ENCODE data around the gene TYR. TPM values are rescaled to one million over a fixed set of nuclear protein-coding genes. Genes with fewer than 3 reads are reported as not detected.
"Not testable (repeated sequence)": the region's sequence is repeated elsewhere in the genome, so short reads cannot be mapped to it uniquely, and the experiment has no call there.

TYR gene
- total RNA-seq, 1 donor from 2014 or later, result not detected

DNA sequence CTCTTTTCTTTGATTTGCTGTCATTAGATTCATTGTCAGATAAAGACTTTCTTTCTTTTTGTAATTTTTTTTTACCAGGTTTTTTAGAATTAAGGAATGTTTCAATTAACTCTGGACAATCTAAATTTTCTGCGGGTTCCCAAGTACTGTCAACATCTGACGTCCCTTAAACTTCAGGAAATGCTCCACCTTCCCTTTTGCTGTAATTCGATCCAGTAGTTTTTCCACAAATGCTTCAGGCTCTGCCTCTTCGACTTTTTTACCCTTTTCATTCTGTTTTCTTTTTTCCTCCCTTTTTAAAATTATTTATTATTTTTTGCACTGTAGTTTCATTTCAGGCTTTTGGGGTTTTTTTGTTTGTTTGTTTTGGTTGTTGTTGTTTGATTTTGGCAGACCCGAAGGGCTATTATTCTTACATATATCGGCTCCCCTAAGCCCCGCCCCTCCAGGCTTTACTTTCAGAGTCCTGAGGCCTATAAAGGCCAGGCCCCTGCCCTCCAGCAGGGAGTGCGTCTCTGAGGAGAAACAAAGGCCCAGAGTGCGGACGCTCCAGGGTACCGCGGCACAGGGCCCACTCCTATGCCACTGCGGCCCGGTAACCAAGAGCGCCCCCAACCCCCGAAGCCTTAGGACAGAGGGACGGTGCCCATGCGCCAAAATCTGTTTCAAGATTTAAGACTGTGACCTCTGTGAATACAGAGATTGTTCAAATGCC is 116.4 kb downstream of the TYR start:
- ATAC-seq (ENCODE audit: low read depth), result no peak
- H3K9me3 Mint-ChIP-seq, result peaks cover 1% of the 10 kb centered on the region
- no peaks in the 10 kb centered on the region for H3K27me3 Mint-ChIP-seq
- intact Hi-C loops (cut with micrococcal nuclease), result no loop called here
- TF ChIP-seq, protein P1, sequence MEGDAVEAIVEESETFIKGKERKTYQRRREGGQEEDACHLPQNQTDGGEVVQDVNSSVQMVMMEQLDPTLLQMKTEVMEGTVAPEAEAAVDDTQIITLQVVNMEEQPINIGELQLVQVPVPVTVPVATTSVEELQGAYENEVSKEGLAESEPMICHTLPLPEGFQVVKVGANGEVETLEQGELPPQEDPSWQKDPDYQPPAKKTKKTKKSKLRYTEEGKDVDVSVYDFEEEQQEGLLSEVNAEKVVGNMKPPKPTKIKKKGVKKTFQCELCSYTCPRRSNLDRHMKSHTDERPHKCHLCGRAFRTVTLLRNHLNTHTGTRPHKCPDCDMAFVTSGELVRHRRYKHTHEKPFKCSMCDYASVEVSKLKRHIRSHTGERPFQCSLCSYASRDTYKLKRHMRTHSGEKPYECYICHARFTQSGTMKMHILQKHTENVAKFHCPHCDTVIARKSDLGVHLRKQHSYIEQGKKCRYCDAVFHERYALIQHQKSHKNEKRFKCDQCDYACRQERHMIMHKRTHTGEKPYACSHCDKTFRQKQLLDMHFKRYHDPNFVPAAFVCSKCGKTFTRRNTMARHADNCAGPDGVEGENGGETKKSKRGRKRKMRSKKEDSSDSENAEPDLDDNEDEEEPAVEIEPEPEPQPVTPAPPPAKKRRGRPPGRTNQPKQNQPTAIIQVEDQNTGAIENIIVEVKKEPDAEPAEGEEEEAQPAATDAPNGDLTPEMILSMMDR (IDR thresholded peaks at IDR 0.05), result no peak
- no peak overlapping the region for H3K4me3 Mint-ChIP-seq
- ChIA-PET POLR2A (no interaction called here), CTCF (no interaction called here)
- no peaks in the 10 kb centered on the region for H3K4me1 Mint-ChIP-seq
- no peak for DNase-seq
- no peak overlapping the region for H3K27ac Mint-ChIP-seq
- no peaks in the 10 kb centered on the region for H3K36me3 Mint-ChIP-seq (ENCODE audit: low read depth)

DNA sequence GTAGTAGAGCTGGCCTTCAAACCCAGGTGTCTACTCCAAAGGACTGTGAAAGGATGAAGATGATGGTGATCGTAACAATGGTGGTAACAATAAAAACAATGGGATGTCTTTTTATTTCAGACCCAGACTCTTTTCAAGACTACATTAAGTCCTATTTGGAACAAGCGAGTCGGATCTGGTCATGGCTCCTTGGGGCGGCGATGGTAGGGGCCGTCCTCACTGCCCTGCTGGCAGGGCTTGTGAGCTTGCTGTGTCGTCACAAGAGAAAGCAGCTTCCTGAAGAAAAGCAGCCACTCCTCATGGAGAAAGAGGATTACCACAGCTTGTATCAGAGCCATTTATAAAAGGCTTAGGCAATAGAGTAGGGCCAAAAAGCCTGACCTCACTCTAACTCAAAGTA is 117.3 kb downstream of the TYR start:
- H3K27ac Mint-ChIP-seq; POLR2A ChIA-PET; DNase-seq; H3K36me3 Mint-ChIP-seq (ENCODE audit: low read depth); H3K9me3 Mint-ChIP-seq; H3K27me3 Mint-ChIP-seq; H3K4me1 Mint-ChIP-seq; ATAC-seq (ENCODE audit: low read depth); intact Hi-C loops (cut with micrococcal nuclease); CTCF ChIA-PET; H3K4me3 Mint-ChIP-seq: not testable (repeated sequence)

- POLR2A ChIA-PET; H3K4me3 Mint-ChIP-seq; intact Hi-C loops (cut with micrococcal nuclease); H3K9me3 Mint-ChIP-seq; H3K36me3 Mint-ChIP-seq (ENCODE audit: low read depth); CTCF ChIA-PET; DNase-seq; H3K27ac Mint-ChIP-seq; ATAC-seq (ENCODE audit: low read depth); H3K27me3 Mint-ChIP-seq; H3K4me1 Mint-ChIP-seq: not testable (repeated sequence)
Measured at GRCh38 chr11:89303029-89303428, 125.4 kb downstream of the TYR start.

DNA sequence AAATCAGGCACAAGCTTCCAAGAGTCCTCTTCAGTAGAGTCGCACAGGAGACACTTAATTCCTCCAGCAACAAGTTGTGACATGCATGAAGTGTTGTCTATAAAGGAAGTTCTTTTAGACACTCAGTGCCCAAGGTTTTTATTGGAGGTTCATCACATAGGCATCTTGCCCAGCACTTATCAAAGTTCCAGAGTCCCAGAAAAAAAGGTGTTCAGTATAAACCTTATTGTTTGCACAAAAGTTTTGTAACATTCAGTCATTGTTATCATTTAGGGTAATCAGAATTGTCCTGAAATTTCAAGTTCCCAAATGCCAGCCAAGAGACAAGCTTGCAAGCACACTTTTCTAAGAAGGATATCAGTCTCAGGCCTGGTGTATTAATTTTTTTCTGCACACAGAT is 130.6 kb downstream of the TYR start:
- CTCF ChIA-PET; H3K4me1 Mint-ChIP-seq; POLR2A ChIA-PET; DNase-seq; H3K4me3 Mint-ChIP-seq; H3K36me3 Mint-ChIP-seq (ENCODE audit: low read depth); H3K27me3 Mint-ChIP-seq; H3K27ac Mint-ChIP-seq; H3K9me3 Mint-ChIP-seq; intact Hi-C loops (cut with micrococcal nuclease); ATAC-seq (ENCODE audit: low read depth): not testable (repeated sequence)

DNA sequence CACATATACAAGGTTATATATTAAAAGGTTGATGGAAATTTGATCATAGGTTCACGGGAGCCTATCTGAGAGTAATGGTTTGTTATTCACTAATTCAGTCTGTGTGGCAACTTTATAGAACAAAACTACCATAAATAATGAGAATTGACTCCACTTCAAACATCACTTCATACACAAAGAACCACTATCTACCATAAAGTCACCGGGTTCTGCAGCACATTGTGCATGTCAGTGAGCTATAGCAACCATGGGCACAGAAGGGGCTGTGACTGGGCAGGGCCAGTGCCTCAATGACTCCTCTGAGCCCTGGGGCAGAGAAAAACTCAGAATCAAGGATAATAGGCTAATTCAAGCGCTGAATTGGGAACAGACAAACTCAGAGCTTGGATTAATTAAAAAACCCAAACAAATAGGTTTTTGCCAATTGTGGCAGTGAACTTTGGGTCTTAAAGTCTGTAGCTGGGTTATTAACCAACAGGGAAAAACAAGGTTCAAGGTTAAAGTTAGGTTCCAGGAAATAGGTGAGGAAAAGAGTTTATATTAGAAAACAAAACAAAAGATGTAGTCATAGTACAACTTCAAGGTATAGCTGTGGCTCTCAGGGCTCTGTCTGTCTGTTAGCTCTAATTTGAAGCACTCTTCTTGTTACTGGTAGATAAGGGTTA is 131.8 kb downstream of the TYR start:
- ATAC-seq (ENCODE audit: low read depth); H3K4me3 Mint-ChIP-seq; H3K36me3 Mint-ChIP-seq (ENCODE audit: low read depth); CTCF ChIA-PET; H3K4me1 Mint-ChIP-seq; DNase-seq; intact Hi-C loops (cut with micrococcal nuclease); H3K9me3 Mint-ChIP-seq; H3K27me3 Mint-ChIP-seq; H3K27ac Mint-ChIP-seq; POLR2A ChIA-PET: not testable (repeated sequence)

DNA sequence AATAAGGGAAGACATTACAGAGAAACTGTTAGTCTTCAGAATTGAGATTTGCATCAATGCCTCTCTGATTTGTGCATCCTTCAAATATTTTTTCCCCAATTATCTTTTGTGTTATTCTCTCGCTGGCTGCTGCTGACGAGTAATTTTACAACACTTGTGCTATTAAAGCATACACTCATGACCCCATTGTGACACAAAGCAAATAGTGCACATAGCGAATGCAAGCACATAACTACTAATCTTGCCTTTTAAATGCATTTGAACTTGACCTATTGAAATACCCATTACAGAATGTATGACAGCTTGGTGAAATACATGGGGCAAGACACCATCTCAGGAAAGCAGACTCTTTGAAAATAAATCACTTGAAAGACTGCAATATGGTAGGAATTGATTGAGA is 132.9 kb downstream of the TYR start:
- DNase-seq; H3K36me3 Mint-ChIP-seq (ENCODE audit: low read depth); H3K4me3 Mint-ChIP-seq; H3K27me3 Mint-ChIP-seq; H3K27ac Mint-ChIP-seq; H3K9me3 Mint-ChIP-seq; intact Hi-C loops (cut with micrococcal nuclease); POLR2A ChIA-PET; ATAC-seq (ENCODE audit: low read depth); H3K4me1 Mint-ChIP-seq; CTCF ChIA-PET: not testable (repeated sequence)

DNA sequence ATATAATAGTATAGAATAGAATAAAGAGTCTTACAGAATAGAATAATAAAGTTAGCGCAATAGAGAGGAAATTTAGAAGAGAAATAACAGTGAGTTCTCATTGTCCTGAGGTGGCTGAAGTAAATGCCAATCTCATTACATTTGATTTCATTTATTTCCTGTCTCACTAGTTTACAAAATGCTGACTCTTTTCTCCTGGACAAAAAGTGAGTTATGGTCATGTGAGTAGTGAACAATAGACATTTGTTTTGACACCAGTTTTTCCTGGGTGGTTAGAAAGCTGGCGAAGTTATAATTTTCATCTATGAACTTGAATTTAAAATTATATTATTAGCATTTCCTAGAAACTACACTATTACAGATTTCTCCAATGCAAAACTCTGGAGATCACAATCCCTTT is 143.7 kb downstream of the TYR start:
- TF ChIP-seq, protein P1 (IDR thresholded peaks at IDR 0.05), result no peak
- H3K9me3 Mint-ChIP-seq, result peaks cover 2% of the 10 kb centered on the region

More for the DNA sequence above, 143.7 kb downstream of the TYR start:
- no peak overlapping the region for H3K27ac Mint-ChIP-seq
- no peak for ATAC-seq (ENCODE audit: low read depth)
- H3K4me3 Mint-ChIP-seq, result no peak overlapping the region
- no peak for DNase-seq
- H3K4me1 Mint-ChIP-seq, result no peaks in the 10 kb centered on the region
- H3K27me3 Mint-ChIP-seq, result no peaks in the 10 kb centered on the region
- intact Hi-C loops (cut with micrococcal nuclease), result no loop called here
- CTCF ChIA-PET, result no interaction called here
- POLR2A ChIA-PET, result no interaction called here
- no peaks in the 10 kb centered on the region for H3K36me3 Mint-ChIP-seq (ENCODE audit: low read depth)
